K562 (cell line): Measurements from ENCODE around the gene GPR142. TPM values are rescaled to one million over a fixed set of nuclear protein-coding genes. Genes with fewer than 3 reads are reported as not detected.

Experiments used
- FOXM1 ChIP-seq, 2 experiments: fragments of 450-650 bp in 1 of 2; sonication (generic) in 1 of 2; formaldehyde crosslinking in 1 of 2; IDR thresholded peaks; 2 replicates each; pipeline versions ENCODE4 v1.6.1 to v1.9.0; 2017 to 2022; ENCODE audit warnings: low read depth in 2 of 2, mild to moderate bottlenecking in 2 of 2, missing genetic modification reagents in 1 of 2, moderate library complexity in 1 of 2
- KLF10 ChIP-seq: fragments of 250-450 bp; sonication (Bioruptor Pico); IDR thresholded peaks from 2 replicates; pipeline ENCODE4 v1.6.1; 2021; ENCODE audit warnings: matching md5 sums
- NFIC ChIP-seq: fragments of 450-650 bp; IDR thresholded peaks from 2 replicates; pipeline ENCODE4 v1.6.1; 2017; ENCODE audit warnings: mild to moderate bottlenecking, inconsistent platforms
- NR0B1 ChIP-seq: fragments of 450-650 bp; IDR thresholded peaks from one replicate; pipeline ENCODE4 v1.6.1; 2018; ENCODE audit warnings: mild to moderate bottlenecking, moderate library complexity; ENCODE audit not compliant: partially characterized antibody
- SREBF2 ChIP-seq: sonication (generic); formaldehyde crosslinking; IDR thresholded peaks from 2 replicates; pipeline ENCODE4 v1.4.0; 2020; ENCODE audit warnings: mild to moderate bottlenecking, missing genetic modification reagents
- TFAM ChIP-seq: fragments of 250-450 bp; sonication (Bioruptor Pico); conservative IDR thresholded peaks from 2 replicates; pipeline ENCODE4 v1.5.0; 2021; ENCODE audit warnings: mild to moderate bottlenecking, moderate library complexity
- ZBTB11 ChIP-seq, 3 experiments: fragments of 200-800 bp in 1 of 3; fragments of 250-450 bp in 1 of 3; fragments of 450-650 bp in 1 of 3; sonication (Bioruptor Pico) in 1 of 3; sonication (Bioruptor generic) in 1 of 3; formaldehyde crosslinking in 1 of 3; IDR thresholded peaks; 2 replicates each; pipeline versions ENCODE4 v1.6.1 to v1.8.0; 2016 to 2022; ENCODE audit warnings: mild to moderate bottlenecking in 2 of 3, missing genetic modification characterization in 2 of 3, missing compliant biosample characterization in 1 of 3, moderate library complexity in 1 of 3
- ZBTB8A ChIP-seq: fragments of 450-650 bp; IDR thresholded peaks from 2 replicates; pipeline ENCODE4 v1.6.1; 2018; ENCODE audit warnings: mild to moderate bottlenecking, moderate library complexity; ENCODE audit not compliant: partially characterized antibody
- polyA plus RNA-seq, 8 experiments: library from polyadenylated mRNA; depleted of rRNA in 4 of 8; stranded (reverse) in 5 of 8; unstranded in 3 of 8; fragments of >200 nt; fragmentation: Nextera tagmentation in 2 of 8; fragmentation: Illumina TruSeq in 1 of 8; extraction: Ambion mirVana in 2 of 8; extraction: Trizol in 1 of 8; gene quantifications; 2 replicates each; pipeline versions ENCODE4 v1.2.1 to v1.2.3, GENCODE V29; 2011 to 2014; ENCODE audit warnings: inconsistent platforms in 1 of 8, missing spikeins in 1 of 8
- total RNA-seq, 7 experiments: library from RNA; depleted of rRNA in 6 of 7; stranded (reverse); fragments of >200 nt in 6 of 7; fragmentation: Illumina TruSeq in 2 of 7; extraction: Trizol in 2 of 7; gene quantifications; 2 replicates each; pipeline versions ENCODE4 v1.2.1 to v1.2.3, GENCODE V29; 2011 to 2021; ENCODE audit warnings: low replicate concordance in 1 of 7
- TF ChIP-seq, protein P1 (sequence below), 2 experiments: fragments of 450-650 bp; IDR thresholded peaks; 2 replicates each; pipeline ENCODE4 v1.6.1; 2018; ENCODE audit warnings: mild to moderate bottlenecking in 2 of 2, low read depth in 1 of 2; ENCODE audit not compliant: partially characterized antibody in 2 of 2
- TF ChIP-seq, protein P2 (sequence below): fragments of 450-650 bp; IDR thresholded peaks from 2 replicates; pipeline ENCODE4 v1.6.1; 2014; ENCODE audit warnings: low read depth, mild to moderate bottlenecking, moderate library complexity, borderline replicate concordance
- TF ChIP-seq, protein P3 (sequence below): fragments of 450-650 bp; IDR thresholded peaks from 2 replicates; pipeline ENCODE4 v1.6.1; 2016

The GPR142 gene
- total and polyA plus RNA-seq, 9 of the 15 experiments (the other 6 are each of a cell fraction or from before 2014, with no cell fraction given), result not detected

DNA sequence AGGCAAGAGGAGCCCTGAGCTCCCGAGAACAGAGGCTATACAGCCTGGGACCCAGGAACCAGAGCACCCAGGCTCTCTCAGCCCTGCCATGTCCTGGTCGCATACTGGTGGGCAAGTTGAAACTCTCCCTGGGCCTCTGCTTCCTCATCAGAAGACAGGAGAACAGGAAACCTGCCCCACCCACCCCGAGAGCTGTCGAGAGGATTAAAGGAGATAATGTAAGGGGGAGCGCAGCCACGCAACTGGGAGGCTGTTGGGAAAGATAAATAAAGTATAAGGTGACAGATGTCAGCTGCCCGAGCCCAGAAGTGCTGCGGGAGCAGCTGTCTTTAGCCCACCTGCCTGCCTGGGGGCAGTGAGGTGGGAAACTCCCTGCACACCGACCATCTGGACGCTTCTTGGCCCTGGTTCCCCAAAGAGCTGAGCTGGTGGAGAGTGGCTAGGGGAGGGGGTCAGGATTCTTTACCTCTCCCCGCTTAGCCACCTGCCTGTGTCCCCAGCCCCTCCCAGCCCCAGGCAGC, 34.5 kb upstream of the GPR142 start (continued):
- TF ChIP-seq, protein P1, sequence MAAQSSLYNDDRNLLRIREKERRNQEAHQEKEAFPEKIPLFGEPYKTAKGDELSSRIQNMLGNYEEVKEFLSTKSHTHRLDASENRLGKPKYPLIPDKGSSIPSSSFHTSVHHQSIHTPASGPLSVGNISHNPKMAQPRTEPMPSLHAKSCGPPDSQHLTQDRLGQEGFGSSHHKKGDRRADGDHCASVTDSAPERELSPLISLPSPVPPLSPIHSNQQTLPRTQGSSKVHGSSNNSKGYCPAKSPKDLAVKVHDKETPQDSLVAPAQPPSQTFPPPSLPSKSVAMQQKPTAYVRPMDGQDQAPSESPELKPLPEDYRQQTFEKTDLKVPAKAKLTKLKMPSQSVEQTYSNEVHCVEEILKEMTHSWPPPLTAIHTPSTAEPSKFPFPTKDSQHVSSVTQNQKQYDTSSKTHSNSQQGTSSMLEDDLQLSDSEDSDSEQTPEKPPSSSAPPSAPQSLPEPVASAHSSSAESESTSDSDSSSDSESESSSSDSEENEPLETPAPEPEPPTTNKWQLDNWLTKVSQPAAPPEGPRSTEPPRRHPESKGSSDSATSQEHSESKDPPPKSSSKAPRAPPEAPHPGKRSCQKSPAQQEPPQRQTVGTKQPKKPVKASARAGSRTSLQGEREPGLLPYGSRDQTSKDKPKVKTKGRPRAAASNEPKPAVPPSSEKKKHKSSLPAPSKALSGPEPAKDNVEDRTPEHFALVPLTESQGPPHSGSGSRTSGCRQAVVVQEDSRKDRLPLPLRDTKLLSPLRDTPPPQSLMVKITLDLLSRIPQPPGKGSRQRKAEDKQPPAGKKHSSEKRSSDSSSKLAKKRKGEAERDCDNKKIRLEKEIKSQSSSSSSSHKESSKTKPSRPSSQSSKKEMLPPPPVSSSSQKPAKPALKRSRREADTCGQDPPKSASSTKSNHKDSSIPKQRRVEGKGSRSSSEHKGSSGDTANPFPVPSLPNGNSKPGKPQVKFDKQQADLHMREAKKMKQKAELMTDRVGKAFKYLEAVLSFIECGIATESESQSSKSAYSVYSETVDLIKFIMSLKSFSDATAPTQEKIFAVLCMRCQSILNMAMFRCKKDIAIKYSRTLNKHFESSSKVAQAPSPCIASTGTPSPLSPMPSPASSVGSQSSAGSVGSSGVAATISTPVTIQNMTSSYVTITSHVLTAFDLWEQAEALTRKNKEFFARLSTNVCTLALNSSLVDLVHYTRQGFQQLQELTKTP (IDR thresholded peaks at IDR 0.05; ENCODE audit: low read depth in 1 of 2, partially characterized antibody in 2 of 2), result peak in 1 of 2 experiments; percentile 67
- TF ChIP-seq ZBTB8A, result no peak
- TF ChIP-seq NFIC, result peak; percentile 89
- TF ChIP-seq TFAM (CRISPR knock-in tag), result no peak
- no peak for TF ChIP-seq NR0B1
- TF ChIP-seq ZBTB11 (CRISPR knock-in tag; IDR thresholded peaks at IDR 0.05), result peak in 1 of 3 experiments; percentile 67; a peak in 2 of 6 replicates
- TF ChIP-seq SREBF2 (CRISPR knock-in tag), result no peak
- TF ChIP-seq, protein P2, sequence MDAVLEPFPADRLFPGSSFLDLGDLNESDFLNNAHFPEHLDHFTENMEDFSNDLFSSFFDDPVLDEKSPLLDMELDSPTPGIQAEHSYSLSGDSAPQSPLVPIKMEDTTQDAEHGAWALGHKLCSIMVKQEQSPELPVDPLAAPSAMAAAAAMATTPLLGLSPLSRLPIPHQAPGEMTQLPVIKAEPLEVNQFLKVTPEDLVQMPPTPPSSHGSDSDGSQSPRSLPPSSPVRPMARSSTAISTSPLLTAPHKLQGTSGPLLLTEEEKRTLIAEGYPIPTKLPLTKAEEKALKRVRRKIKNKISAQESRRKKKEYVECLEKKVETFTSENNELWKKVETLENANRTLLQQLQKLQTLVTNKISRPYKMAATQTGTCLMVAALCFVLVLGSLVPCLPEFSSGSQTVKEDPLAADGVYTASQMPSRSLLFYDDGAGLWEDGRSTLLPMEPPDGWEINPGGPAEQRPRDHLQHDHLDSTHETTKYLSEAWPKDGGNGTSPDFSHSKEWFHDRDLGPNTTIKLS, result peak; percentile 17; the same call in 1 of the 2 replicates
- TF ChIP-seq FOXM1 (IDR thresholded peaks at IDR 0.05; ENCODE audit: low read depth), result peak; percentile 72
- no peak for TF ChIP-seq FOXM1 (CRISPR knock-in tag; IDR thresholded peaks at IDR 0.05; ENCODE audit: low read depth)
- no peak for TF ChIP-seq KLF10
- TF ChIP-seq, protein P3, sequence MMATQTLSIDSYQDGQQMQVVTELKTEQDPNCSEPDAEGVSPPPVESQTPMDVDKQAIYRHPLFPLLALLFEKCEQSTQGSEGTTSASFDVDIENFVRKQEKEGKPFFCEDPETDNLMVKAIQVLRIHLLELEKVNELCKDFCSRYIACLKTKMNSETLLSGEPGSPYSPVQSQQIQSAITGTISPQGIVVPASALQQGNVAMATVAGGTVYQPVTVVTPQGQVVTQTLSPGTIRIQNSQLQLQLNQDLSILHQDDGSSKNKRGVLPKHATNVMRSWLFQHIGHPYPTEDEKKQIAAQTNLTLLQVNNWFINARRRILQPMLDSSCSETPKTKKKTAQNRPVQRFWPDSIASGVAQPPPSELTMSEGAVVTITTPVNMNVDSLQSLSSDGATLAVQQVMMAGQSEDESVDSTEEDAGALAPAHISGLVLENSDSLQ, result peak; percentile 91
